ENCODE results near the gene TRAF3IP1.

DNA sequence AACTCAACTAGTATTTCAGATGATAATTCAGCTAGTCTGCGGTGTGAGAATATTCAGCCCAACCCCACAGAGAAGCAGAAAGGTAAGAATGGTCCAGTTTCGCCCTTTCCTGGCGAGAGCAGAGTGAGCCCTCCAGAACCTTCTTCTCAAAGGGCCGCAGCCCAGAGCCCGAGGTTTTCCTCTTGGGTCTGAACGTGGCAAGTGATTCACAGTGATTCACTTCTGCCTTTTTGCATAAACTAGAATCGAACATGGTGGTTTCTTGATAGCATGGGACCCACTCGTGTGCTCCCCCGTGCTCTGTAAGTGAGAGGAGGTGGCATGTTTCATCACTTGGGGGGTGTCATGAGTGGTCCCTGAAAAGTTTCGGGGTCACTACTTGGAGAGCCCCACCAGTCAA lies 24.2 kb downstream of the TRAF3IP1 start:
- TF ChIP-seq, protein P1, sequence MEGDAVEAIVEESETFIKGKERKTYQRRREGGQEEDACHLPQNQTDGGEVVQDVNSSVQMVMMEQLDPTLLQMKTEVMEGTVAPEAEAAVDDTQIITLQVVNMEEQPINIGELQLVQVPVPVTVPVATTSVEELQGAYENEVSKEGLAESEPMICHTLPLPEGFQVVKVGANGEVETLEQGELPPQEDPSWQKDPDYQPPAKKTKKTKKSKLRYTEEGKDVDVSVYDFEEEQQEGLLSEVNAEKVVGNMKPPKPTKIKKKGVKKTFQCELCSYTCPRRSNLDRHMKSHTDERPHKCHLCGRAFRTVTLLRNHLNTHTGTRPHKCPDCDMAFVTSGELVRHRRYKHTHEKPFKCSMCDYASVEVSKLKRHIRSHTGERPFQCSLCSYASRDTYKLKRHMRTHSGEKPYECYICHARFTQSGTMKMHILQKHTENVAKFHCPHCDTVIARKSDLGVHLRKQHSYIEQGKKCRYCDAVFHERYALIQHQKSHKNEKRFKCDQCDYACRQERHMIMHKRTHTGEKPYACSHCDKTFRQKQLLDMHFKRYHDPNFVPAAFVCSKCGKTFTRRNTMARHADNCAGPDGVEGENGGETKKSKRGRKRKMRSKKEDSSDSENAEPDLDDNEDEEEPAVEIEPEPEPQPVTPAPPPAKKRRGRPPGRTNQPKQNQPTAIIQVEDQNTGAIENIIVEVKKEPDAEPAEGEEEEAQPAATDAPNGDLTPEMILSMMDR (IDR thresholded peaks at IDR 0.05; ENCODE audit: low read depth, low read length, missing input control), result no peak
- TF ChIP-seq SP1 (IDR thresholded peaks at IDR 0.05) (no peak), JUND (IDR thresholded peaks at IDR 0.05) (no peak), FOXA2 (IDR thresholded peaks at IDR 0.05) (no peak), YY1 (IDR thresholded peaks at IDR 0.05) (no peak)
- TF ChIP-seq, protein P2, sequence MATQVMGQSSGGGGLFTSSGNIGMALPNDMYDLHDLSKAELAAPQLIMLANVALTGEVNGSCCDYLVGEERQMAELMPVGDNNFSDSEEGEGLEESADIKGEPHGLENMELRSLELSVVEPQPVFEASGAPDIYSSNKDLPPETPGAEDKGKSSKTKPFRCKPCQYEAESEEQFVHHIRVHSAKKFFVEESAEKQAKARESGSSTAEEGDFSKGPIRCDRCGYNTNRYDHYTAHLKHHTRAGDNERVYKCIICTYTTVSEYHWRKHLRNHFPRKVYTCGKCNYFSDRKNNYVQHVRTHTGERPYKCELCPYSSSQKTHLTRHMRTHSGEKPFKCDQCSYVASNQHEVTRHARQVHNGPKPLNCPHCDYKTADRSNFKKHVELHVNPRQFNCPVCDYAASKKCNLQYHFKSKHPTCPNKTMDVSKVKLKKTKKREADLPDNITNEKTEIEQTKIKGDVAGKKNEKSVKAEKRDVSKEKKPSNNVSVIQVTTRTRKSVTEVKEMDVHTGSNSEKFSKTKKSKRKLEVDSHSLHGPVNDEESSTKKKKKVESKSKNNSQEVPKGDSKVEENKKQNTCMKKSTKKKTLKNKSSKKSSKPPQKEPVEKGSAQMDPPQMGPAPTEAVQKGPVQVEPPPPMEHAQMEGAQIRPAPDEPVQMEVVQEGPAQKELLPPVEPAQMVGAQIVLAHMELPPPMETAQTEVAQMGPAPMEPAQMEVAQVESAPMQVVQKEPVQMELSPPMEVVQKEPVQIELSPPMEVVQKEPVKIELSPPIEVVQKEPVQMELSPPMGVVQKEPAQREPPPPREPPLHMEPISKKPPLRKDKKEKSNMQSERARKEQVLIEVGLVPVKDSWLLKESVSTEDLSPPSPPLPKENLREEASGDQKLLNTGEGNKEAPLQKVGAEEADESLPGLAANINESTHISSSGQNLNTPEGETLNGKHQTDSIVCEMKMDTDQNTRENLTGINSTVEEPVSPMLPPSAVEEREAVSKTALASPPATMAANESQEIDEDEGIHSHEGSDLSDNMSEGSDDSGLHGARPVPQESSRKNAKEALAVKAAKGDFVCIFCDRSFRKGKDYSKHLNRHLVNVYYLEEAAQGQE (IDR thresholded peaks at IDR 0.05), result no peak
- TF ChIP-seq, protein P3, sequence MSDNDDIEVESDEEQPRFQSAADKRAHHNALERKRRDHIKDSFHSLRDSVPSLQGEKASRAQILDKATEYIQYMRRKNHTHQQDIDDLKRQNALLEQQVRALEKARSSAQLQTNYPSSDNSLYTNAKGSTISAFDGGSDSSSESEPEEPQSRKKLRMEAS (IDR thresholded peaks at IDR 0.05), result no peak
- TF ChIP-seq, protein P4, sequence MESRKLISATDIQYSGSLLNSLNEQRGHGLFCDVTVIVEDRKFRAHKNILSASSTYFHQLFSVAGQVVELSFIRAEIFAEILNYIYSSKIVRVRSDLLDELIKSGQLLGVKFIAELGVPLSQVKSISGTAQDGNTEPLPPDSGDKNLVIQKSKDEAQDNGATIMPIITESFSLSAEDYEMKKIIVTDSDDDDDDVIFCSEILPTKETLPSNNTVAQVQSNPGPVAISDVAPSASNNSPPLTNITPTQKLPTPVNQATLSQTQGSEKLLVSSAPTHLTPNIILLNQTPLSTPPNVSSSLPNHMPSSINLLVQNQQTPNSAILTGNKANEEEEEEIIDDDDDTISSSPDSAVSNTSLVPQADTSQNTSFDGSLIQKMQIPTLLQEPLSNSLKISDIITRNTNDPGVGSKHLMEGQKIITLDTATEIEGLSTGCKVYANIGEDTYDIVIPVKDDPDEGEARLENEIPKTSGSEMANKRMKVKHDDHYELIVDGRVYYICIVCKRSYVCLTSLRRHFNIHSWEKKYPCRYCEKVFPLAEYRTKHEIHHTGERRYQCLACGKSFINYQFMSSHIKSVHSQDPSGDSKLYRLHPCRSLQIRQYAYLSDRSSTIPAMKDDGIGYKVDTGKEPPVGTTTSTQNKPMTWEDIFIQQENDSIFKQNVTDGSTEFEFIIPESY (IDR thresholded peaks at IDR 0.05), result no peak

Measured in liver (tissue), 3 donors.